Measurements from ENCODE around the gene HTATSF1. TPM values are rescaled to one million over a fixed set of nuclear protein-coding genes. Genes with fewer than 3 reads are reported as not detected.
A peak's percentile ranks its signal among the peaks of the same experiment; 100 is the strongest.

The HTATSF1 gene
- total RNA-seq, 1 donor from 2014 or later = 23.9 TPM

DNA sequence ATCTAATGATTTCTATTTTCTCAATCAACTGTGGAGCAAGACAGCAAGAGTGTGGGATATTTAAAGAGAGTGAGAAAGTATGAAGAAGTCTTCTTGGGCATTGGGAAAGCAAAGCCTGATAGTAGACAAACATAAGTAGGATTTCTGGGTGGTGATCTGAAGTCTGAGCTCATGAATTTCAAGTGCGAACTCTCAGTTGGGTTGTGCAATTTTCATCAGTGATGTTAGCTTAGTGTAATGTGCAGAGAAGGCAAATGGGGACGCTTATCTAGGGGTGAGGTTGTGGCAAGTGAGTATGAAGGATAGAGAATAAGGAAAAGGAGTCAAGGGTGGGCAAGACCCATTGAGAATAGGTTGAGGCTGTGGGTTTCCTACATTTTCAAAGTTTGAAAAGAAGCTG lies 58.3 kb downstream of the HTATSF1 start:
- TF ChIP-seq, protein P1, sequence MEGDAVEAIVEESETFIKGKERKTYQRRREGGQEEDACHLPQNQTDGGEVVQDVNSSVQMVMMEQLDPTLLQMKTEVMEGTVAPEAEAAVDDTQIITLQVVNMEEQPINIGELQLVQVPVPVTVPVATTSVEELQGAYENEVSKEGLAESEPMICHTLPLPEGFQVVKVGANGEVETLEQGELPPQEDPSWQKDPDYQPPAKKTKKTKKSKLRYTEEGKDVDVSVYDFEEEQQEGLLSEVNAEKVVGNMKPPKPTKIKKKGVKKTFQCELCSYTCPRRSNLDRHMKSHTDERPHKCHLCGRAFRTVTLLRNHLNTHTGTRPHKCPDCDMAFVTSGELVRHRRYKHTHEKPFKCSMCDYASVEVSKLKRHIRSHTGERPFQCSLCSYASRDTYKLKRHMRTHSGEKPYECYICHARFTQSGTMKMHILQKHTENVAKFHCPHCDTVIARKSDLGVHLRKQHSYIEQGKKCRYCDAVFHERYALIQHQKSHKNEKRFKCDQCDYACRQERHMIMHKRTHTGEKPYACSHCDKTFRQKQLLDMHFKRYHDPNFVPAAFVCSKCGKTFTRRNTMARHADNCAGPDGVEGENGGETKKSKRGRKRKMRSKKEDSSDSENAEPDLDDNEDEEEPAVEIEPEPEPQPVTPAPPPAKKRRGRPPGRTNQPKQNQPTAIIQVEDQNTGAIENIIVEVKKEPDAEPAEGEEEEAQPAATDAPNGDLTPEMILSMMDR (IDR thresholded peaks at IDR 0.05) = no peak
- Histone ChIP-seq H3K27me3 (no peaks in the 10 kb centered on the region), H3K27ac (no peak overlapping the region), H3K36me3 (no peaks in the 10 kb centered on the region), H3K4me3 (no peak overlapping the region), H3K9me3 (no peaks in the 10 kb centered on the region), H3K4me1 (no peaks in the 10 kb centered on the region)
- ATAC-seq = peak; percentile 57
- intact Hi-C loops (cut with DNase I) = no loop called here
- no peak for DNase-seq

Small RNA genes within 50 kb of the gene (microRNA-seq; reads per million reads assigned to microRNA genes)
- gene MIR934 (ENCODE audit: borderline microRNAs expressed) = 2.1 reads per million, percentile 11 among the genes with 10 or more reads in this experiment

Other genes starting within 250 kb of the HTATSF1 start
- 7.9 TPM for gene MAP7D3, start 246.2 kb upstream of the HTATSF1 start, total RNA-seq
- gene ADGRG4, start 196.6 kb upstream of the HTATSF1 start, total RNA-seq = 0.06 TPM
- gene BRS3, start 9.6 kb upstream of the HTATSF1 start, total RNA-seq = not detected
- 1.6 TPM for gene VGLL1, start 34.6 kb downstream of the HTATSF1 start, total RNA-seq
- gene CD40LG, start 150.6 kb downstream of the HTATSF1 start, total RNA-seq = 1.6 TPM